HG02943 (cell line): ENCODE data around the gene FOXJ3.

Experiments used
- ATAC-seq: cut with Tn5 transposase; IDR thresholded peaks from one replicate; pipeline ENCODE4 v1.9.1; 2021; ENCODE audit warnings: mild to moderate bottlenecking, low read depth, moderate library complexity; ENCODE audit not compliant: unreplicated experiment

FOXJ3 gene

DNA sequence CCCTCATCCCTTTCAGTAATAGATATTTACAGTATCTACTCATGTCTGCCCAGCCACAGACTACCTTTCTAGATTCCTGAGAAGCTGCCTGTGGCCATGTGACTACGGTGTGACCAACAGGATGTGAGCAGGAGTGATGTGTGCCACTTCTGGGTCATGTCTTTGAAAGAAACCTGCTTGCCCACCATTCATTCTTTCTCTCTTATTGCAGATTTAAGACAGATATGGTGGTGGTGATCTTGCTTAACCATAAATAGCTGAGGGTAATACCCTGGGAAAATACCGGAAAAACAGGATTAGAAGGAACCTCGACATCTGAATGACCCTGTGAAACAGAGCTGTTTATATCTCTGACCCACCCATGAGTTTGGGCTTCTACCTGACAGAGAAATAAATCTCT, 128.9 kb downstream of the FOXJ3 start:
- no peak for ATAC-seq

DNA sequence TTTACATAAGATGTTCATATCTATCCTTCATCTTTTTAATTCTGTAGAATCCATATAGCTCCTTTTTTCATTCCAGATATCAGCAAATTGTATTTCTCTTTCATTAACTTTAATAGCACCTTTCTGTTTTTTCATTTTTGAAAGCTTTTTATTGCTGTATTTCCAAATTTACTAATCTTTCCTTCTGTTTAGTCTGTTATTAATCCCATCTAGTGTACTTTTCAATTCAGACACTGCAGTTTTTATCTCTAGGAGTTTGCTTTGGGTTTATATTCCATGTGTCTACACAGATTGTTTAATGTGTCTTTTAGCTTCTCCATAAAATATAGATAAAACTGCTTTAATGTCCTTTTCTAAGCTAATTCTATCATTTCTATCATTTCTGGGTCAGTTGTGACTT, 133.0 kb downstream of the FOXJ3 start:
- no peak for ATAC-seq

DNA sequence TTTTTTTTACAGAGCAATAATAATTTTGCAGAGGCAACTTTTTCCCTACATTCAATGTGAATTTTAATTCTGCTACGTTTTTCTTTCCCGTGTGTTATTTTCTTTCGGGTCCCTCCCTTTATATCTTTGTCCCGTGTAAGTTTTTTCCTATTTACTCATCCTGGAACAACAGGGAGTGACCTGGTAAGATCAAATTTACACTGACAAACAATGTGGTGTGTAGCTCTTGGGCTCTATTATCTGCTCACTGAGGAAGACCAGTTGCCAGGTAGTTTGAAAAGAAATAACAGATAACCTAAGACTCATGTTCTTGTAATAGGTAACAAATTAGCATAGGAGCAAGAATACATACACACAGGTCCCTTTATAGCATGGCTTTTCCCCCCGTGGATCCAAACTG, 136.8 kb downstream of the FOXJ3 start:
- no peak for ATAC-seq

DNA sequence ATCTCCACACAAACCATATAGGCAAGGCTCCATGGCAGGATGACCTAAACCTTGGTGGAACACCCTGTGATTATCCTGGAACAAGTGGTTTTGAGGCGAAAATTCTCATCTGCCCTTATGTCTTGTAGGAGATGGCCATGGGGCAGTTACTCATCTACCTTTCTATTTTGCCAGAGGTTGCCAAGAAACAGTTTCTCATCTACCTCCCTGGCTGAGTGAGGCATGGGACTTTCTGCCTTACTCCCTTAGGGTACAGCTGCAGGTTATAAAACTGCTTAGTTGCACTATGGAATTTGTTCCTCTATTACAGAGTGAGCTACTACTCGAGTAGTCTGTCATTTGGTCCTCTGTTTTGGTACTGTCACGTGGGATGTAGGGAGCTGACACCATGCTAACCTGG, 139.2 kb downstream of the FOXJ3 start:
- ATAC-seq = no peak

DNA sequence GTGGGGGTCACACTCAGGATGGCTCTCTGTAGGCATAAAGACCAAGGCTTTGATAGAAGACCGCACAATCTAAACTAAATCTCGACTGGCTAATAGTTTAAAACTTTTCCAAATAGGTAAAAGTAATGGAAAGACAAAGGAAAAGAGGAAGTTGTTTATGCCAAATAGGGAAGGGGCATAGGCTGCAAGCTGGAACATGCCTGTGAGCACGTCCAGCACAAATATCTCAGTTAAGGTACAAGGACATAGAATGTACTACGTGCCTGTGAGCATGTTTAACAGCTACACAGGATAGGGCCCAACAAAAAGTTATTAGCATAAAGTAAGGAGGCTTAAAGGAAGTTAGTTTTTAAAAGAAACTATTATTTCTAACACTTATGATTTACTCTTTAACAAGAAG, 142.9 kb downstream of the FOXJ3 start:
- no peak for ATAC-seq

DNA sequence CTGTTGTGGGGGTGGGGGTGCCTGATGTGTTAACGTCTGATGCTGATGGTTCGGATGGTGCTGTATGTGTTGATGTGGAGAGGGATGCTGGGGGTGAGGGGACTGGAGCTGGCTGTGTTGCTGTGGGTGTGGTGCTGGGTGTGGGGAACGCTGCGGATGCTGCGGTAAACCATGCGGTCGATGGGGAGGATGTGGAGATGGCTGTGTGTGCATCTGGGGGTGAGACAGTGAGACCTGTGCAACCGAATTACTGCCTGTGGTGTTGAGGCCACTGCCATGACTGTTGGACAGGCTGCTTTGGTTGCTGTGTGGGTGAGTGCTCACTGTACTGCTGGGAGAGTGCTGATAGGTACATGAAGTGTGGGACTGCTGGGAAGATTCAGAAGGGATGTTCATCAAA, 143.7 kb downstream of the FOXJ3 start:
- ATAC-seq = no peak

DNA sequence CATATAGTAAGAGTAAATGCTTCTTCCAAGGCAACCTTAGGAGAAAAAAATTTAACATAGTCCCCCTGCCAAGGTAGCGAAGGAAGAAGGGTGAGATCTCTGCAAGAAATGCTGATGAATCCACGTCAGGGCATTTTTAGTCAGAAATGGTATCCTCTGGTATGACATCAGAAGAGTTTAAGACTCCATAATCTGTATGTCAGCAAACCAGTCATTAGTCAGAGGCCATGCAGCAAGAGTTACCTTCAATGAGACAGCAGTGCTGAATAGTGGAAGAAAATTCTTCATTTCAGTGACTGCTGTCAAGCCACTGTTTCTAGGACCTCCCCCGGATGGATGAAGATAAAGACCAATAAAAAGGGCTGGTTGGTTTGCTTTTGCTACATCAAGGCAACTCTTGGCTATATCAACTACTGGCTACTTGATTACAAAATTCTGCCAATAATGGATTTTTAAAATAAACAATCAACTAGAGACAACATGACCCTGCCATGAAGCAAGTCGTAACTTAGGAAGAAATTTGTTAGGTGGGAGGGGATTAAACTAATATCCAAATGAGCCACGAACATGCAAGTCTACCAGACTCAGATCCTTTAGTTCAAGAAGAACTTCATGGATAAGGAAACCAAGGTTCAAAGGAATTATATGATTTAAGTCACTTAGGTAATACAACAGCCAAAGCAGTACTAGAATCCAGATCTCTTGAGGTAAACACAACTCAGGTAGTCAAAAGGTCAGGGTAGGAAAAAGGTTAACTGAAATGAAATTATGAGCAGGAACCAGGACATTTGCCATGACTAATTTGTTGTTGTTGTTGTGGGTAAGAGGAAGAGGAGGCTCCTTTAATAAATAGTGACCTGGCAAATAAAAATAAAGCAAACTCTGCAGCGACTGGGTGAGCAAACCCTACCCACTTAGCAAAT, 144.8 kb downstream of the FOXJ3 start:
- no peak for ATAC-seq

DNA sequence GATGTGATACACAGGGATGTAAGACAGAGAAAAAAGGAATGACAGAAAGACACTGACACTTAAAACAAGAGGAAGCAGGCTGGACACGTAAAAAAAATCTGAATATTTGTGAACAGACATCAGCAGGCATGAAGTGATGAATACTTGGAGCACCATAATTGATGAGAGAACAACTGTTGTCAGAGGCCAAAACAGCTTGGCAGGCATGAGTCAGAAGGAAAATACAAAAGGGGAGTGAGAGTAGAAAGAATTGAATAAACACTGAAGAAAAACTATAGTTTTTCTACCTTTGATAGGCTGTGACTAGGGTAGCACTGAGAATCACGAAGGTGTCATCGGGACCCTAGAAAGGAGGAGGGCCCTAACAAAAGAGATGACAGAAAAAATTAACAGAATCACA, 148.9 kb downstream of the FOXJ3 start:
- no peak for ATAC-seq

DNA sequence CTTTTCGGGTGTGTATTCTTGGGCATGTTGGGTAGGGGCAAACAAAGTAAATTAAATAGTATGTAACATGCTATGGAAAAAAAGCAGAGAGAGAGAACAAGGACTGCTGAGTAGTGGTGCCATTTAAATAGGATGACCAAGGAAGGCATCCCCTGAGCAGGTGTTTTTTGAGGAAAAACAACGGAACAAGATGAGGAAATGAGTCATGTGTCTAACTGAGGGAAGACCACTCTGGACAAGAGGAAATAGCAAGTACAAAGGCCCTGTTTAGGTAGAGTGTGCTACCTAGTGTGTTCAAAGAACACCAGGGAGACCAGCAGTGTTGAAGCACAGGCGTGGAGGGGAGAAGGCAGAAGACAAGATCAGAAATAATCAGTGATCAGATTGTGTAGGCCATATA, 150.4 kb downstream of the FOXJ3 start:
- ATAC-seq = no peak

DNA sequence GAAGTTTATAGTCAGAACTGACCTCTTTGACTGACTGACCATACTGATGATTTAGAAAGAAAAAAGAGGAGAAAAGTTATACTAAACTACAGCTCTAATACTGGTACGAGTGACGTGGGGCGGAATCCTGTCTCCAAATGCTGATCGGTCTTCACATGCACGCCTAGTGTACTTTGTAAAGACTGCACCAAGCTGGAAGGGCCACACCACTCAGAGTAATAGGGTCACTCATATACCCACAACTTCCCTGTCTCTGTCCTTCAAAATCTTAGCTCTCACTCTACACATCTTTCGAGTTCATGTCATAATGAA, 151.1 kb downstream of the FOXJ3 start:
- ATAC-seq = no peak

DNA sequence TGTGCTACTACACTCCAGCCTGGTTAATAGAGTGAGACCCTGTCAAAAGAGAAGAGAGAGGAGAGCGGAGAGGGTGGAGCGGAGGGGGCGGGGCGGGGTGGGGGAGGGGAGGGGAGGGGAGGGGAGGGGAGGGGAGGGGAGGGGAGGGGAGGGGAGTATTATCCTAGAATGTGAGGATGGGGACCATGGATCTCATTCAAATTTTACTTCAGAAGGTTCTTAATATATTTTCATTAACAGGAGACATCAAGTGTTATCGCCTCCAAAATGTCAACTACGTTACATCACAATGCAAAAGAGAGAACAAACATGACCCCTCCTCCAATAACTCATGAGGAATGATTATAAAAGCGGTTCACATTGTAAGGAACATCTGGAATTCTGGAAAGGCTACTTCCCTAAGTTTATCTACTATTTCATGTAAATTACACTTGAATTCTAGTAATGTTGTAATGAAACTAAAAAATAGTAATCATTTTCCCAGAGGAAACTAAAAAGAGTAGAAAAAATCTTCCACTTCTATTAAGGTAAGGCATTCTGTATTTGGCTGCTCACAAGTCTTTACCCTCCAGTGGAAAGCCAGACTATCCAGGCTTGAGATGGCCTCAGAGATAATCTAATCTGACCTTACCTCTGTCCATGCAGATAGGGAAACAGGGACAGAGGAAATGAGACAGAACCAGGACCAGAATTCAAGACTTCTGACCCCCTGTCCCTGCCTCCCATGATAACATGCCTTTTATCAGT, 151.7 kb downstream of the FOXJ3 start:
- ATAC-seq = no peak

DNA sequence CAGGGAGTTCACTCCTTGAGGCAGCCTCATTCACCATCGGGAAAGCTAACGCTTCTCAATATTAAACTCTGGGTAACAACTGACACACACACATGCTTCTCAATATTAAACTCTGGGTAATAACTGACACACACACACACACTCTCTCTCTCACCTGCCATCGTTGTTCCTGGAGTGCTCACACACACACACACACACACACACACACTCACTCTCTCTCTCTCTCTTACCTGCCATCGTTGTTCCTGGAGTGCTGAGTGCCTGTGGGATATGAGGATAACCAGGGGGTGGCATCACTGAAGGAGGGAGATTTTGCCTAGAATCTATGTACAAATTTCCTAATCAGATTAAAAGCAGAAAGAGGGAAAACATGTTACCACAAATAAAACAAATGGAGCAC, 153.3 kb downstream of the FOXJ3 start:
- no peak for ATAC-seq

DNA sequence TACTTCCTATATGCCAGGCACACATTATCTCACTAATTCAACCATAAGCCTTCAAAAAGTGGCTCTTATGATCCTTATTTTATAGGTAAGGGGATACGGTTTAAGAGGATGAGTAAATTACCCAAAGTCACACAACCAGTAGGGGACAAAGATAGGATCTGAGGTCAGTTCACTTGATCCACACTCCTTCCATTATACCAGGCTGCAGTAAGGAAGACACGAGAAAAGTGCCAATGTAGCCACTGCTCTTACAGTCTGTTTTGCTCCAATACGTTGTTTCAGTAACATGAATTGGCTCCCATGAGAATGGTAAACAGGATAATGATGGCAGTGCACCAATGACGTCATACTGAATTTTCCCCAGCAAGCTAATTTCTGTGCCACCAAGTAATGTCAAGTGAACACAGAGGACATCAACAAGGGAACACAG, 155.1 kb downstream of the FOXJ3 start:
- ATAC-seq = no peak

DNA sequence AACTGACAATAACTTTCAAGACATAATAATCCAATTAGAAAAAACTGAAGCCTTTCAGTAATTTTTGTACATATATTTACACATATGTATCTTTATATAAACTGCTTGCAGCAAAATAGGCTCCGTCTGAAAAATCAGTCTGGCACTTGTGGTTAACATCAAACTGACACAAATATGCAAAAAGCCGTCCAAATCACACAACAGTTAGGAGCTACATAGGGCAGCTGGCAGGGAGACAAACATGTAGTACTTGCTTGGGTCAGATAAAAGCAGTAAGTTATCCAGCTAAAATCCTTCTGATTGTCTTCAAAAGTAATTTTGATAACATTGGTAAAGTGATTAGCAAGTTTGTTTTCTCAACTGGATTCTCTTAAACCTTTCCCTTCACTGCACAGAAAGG, 155.8 kb downstream of the FOXJ3 start:
- no peak for ATAC-seq

DNA sequence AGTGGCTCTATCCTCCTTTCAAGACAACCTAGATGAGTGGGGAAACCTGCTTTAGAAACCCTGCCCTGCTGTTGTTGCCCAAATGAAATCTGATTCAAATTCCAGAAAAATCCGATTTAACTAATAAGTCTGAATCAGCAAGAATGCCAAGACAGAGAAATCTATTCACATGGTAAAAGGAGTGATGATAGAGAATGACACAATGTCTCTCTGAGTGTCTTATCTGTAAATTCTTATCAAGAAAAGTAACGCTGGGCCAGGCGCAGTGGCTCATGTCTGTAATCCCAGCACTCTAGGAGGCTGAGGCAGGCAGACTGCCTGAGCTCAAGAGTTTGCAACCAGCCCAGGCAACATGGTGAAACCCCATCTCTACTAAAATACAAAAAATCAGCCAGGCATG, 156.8 kb downstream of the FOXJ3 start:
- no peak for ATAC-seq

DNA sequence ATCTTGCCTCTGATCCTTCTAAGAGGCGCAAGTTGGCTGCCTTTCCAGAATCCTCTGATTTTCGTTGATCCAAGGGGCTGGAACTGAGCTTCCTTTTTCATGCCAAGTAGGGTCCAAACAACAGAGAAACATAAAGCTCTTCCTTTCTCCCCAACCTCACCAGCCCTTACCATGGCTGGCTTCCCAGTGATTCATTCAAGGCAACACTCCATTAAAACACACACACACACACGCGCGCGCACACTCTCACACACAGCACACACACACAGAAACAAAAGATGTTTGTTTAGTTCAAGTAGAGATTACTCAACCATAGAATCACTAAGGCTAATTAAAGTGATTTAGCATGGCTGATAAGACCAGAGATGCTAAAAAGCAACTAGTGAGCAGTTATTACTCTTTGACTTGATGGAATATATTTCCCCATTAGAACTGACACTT, 157.5 kb downstream of the FOXJ3 start:
- ATAC-seq = no peak

DNA sequence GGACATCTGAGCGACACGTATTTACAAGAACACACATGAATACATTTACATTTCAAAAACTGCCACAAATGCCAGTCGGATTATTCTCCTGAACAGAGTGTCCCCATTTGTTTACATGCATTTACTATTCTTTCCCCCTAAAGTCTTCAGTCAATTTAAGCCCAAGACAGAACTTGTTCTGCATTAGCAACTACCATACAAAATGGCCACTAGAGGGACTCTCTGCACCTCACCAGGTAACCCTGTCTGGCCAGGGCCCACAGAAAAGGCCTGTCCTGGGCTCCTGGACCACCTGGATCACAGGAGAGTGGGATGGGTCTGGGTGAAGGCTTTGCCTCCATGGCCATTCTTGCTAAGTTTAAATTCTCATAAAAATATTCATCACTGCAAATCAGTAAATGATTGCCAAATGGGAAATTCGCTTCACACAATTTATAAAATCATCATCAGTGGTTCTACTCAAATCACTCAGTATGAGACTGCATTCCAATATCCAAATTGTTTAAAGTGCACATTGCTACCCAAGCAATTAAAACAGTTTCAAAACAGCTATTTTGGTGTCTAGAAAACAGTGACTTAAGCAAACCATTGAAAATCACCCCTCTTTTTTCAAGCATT, 158.0 kb downstream of the FOXJ3 start:
- ATAC-seq = no peak

DNA sequence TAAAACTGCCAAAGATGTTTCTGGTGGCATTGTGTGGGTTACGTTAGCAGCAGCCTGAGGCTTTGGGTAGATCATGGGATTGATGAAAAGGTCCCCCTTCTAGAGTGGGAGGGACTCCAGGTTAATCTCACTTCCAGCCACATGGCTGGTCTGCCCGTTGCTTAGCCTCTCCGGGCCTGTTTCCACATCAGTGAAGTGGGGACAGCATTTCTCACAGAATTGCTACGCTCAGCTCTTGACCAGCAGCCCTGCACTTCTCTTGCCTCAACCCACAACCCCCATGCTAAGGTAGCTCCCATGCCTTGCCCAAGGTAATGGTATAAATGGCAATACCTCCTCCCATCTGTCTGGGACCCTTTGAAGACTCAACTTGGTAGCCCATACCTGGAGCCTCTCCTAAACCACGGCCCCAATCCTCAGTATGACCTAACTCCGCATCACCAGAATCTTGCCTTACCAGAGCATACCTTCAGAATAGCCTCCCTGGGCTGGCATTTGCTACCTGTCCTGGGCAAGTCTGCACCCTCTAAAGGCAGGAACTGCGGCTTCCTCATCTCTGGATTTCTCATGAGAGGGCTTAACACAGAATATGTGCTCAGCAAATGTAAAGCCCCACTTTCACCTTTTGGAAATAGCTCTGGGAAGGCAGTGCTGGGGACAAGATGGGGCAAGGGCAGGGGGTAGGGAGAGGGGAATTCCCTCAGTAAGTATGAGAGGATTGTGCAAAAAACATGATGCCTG, 159.6 kb downstream of the FOXJ3 start:
- no peak for ATAC-seq

DNA sequence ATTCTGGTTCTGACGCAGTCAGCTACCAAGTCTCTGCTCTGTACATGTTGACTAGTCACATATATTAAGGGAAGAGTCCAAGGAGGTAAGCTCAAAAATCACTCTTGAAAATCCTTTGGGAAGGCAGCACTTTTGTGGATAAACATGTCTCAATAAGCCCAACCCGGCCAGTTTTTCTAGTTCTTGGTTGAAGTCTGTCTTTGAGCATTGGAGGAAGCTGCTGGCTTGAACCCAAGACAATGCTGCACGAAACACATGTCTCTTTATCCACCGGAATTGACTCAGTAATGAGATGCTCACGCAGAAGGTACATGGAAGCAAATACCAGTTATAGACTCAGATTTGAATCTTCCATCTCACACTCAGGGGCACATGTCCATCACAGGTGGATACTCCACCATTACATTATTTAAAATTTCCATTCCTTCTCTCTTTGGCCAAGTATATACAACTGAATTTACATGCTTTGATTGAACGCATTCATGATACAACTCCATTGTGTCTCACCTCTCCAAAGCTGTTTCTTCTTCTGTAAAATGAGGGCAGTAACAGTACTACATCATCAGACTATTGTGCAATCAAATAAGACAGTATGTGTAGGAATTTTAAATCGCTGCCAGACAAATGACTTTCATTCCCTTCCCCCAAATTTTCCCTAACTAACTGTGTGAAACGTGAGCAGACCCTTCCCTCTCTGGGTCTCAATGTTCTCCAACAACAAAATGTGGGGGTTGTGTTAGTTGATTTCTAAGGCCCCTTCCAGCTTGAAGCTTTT, 160.9 kb downstream of the FOXJ3 start:
- ATAC-seq = no peak
